HG02852 (cell line): ENCODE data around the gene CD163L1.
"Not testable (repeated sequence)": the region's sequence is repeated elsewhere in the genome, so short reads cannot be mapped to it uniquely, and the experiment has no call there.

ENCODE experiments used
- ATAC-seq: cut with Tn5 transposase; IDR thresholded peaks from one replicate; pipeline ENCODE4 v1.9.1; 2021; ENCODE audit warnings: mild to moderate bottlenecking, moderate library complexity; ENCODE audit not compliant: unreplicated experiment

The CD163L1 gene

DNA sequence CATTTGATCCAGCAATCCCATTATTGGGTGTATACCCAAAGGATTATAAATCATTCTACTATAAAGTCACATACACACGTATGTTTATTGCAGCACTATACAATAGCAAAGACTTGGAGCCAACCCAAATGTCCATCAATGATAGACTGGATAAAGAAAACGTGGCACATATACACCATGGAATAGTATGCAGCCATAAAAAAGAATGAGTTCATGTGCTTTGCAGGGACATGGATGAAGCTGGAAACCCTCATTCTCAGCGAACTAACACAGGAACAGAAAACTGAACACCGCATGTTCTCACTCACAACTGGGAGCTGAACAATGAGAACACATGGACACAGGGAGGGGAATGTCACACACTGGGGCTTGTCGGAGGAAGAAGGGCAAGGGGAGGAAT is 106.2 kb downstream of the CD163L1 start:
- ATAC-seq, result not testable (repeated sequence)

GRCh38 chr12:7327918-7328317 is 116.0 kb downstream of the CD163L1 start:
- ATAC-seq, result no peak

- no peak for ATAC-seq
Measured at GRCh38 chr12:7324176-7324575, 119.8 kb downstream of the CD163L1 start.

DNA sequence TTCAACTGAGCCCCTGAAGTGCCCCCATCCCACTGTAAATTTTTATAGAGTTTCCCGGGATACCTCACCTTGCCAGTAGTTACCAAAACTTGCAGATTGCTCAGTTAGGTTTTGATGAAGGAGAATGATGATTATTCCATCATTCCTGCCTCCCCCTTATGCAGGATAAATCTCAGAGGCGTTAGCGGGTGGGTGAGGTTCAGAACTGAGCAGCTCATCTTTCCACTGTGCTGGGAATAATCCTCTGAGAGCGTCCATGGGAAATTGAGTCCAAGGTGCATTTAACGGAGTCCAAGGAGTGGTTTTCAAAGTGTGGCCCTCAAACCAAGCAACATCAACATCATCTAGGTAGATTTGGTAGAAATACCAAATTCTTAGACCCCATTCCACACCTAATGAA is 121.4 kb downstream of the CD163L1 start:
- no peak for ATAC-seq

- no peak for ATAC-seq
Measured at GRCh38 chr12:7321624-7322023, 122.3 kb downstream of the CD163L1 start.

- no peak for ATAC-seq
Measured at GRCh38 chr12:7319930-7320329, 124.0 kb downstream of the CD163L1 start.

GRCh38 chr12:7310070-7310469 is 133.9 kb downstream of the CD163L1 start:
- no peak for ATAC-seq
